ENCODE results near the gene LRRC46.

- TF ChIP-seq POLR2A (IDR thresholded peaks at IDR 0.05): no peak
- TF ChIP-seq CTCF (IDR thresholded peaks at IDR 0.05): no peak
These were observed 28.3 kb upstream of the LRRC46 start for GRCh38 chr17:47803201-47803600.
